ENCODE results near the gene BIRC2.

BIRC2 gene

DNA sequence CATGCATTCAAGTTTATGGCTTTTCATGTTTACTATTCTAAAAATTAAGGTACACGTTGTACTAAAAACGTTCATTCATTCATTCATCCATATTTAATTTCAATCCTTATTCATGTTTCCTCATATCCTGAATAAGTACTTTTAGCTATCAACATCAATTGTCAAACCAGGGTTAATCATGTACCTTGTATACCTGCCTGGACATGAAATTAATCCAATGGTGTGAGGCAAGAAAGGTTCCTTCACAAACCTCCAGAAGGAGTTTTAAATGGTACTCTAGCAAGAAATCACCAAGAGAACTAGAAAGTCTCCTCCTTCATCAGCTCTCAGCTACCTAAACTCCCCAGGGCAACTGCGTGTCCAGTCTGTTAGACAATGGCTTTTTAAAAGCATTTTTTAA, 72.2 kb downstream of the BIRC2 start:
- in situ Hi-C loops (cut with HindIII; ENCODE audit: low pct_ligation_motif_present, low pct_unique_long_range_greater_than_20kb, low sequenced_read_pairs): no loop called here
- DNase-seq: no peak

GRCh38 chr11:102420547-102420946, 73.5 kb downstream of the BIRC2 start:
- in situ Hi-C loops (cut with HindIII; ENCODE audit: low pct_ligation_motif_present, low pct_unique_long_range_greater_than_20kb, low sequenced_read_pairs): no loop called here
- DNase-seq: no peak

GRCh38 chr11:102421261-102421660, 74.2 kb downstream of the BIRC2 start:
- in situ Hi-C loops (cut with HindIII; ENCODE audit: low pct_ligation_motif_present, low pct_unique_long_range_greater_than_20kb, low sequenced_read_pairs): no loop called here
- DNase-seq: no peak

GRCh38 chr11:102422817-102423712, 76.1 kb downstream of the BIRC2 start:
- DNase-seq: no peak
- in situ Hi-C loops (cut with HindIII; ENCODE audit: low pct_ligation_motif_present, low pct_unique_long_range_greater_than_20kb, low sequenced_read_pairs): no loop called here

GRCh38 chr11:102423936-102424335, 76.9 kb downstream of the BIRC2 start:
- in situ Hi-C loops (cut with HindIII; ENCODE audit: low pct_ligation_motif_present, low pct_unique_long_range_greater_than_20kb, low sequenced_read_pairs): no loop called here
- no peak for DNase-seq

DNA sequence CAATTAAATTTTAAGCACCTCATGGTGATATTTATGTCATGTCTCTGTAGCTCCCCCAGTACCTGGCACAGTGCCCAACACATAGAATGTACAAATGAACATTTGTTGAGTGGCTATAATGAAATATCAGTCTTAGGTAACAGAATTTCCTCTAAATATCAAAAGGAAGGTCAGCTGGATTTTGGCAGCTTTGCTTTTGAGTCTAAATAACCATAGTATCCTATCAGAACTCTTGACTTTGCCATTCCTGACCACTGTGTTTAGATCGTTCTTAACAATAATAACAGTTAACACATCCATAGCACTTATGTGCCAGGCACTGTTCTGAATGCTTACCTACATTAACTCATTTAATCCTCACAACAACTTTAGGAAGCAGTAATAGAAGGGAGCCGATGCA, 79.0 kb downstream of the BIRC2 start:
- DNase-seq: no peak
- in situ Hi-C loops (cut with HindIII; ENCODE audit: low pct_ligation_motif_present, low pct_unique_long_range_greater_than_20kb, low sequenced_read_pairs): no loop called here

DNA sequence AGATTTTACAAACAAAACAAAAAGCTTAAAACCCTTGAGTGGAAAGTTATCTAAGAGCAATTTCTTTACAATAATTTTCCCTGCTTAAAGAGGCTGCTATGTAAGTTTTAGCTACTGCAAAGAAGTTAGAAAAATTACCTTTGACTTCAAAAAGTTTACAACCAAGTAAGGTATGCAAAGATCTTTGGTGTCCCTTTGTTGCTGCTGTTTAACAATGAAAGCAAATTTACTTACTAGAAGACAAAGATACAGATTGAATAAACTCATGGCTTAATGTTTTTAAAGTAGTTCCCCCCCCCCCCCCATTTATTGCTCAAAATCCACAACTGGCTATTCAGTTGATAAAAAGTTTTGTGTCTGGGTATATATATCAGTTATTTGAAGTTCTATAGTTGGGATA, 79.6 kb downstream of the BIRC2 start:
- in situ Hi-C loops (cut with HindIII; ENCODE audit: low pct_ligation_motif_present, low pct_unique_long_range_greater_than_20kb, low sequenced_read_pairs): no loop called here

DNA sequence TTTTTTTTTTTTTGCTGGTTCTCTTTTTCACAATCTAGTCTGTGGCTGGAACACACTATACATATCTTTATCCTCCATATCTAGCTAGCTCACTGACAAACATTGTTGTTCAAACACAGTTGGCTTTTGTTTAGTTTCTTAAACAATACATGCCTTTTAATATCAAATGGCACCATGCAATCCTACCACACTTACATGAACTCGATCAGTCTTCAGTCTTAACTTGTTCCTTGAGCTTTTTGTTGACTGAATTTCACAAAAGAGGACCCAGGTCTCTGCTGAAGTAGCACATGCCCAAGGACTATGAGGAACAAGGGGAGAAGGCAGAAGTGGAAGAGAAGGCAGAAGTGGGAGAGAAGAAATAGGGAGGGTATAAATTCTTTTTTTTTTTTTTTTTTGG, 80.1 kb downstream of the BIRC2 start:
- no peak for DNase-seq
- in situ Hi-C loops (cut with HindIII; ENCODE audit: low pct_ligation_motif_present, low pct_unique_long_range_greater_than_20kb, low sequenced_read_pairs): no loop called here

More for the DNA sequence above, 79.6 kb downstream of the BIRC2 start:
- DNase-seq: no peak
